Sigmoid colon (tissue), 7 donors: ENCODE data around the gene ZNF700. TPM values are rescaled to one million over a fixed set of nuclear protein-coding genes. Genes with fewer than 3 reads are reported as not detected.
"Not testable (repeated sequence)": the region's sequence is repeated elsewhere in the genome, so short reads cannot be mapped to it uniquely, and the experiment has no call there.

Experiments used
- DNase-seq: peaks from one replicate; pipeline ENCODE4 v3.0.0-alpha.2; 2019
- H3K27ac ChIP-seq, 4 donors: fragments of 200-600 bp; sonication (generic); one replicate each; pipeline ENCODE4 v1.5.1; 2016 to 2019; ENCODE audit warnings: mild to moderate bottlenecking in 1 of 4
- H3K27me3 ChIP-seq, 3 donors: fragments of 200-600 bp; sonication (generic); one replicate each; pipeline ENCODE4 v1.5.1; 2019; ENCODE audit warnings: mild to moderate bottlenecking in 1 of 3
- H3K36me3 ChIP-seq, 4 donors: fragments of 200-600 bp; sonication (generic); one replicate each; pipeline ENCODE4 v1.5.1; 2016 to 2019
- H3K4me1 ChIP-seq, 4 donors: fragments of 200-600 bp; sonication (generic); one replicate each; pipeline ENCODE4 v1.5.1; 2017 to 2019
- H3K4me3 ChIP-seq, 4 donors: fragments of 200-600 bp; sonication (generic); one replicate each; pipeline ENCODE4 v1.5.1; 2017 to 2019; ENCODE audit warnings: mild to moderate bottlenecking in 2 of 4, moderate library complexity in 1 of 4
- H3K9me3 ChIP-seq, 4 donors: fragments of 200-600 bp in 3 of 4; sonication (generic) in 3 of 4; one replicate each; pipeline versions ENCODE4 v1.5.1 to v1.6.1; 2013 to 2019
- CTCF ChIP-seq, 4 experiments: fragments of 450-650 bp in 3 of 4; fragments of 200-600 bp in 1 of 4; IDR thresholded peaks; one replicate each; pipeline ENCODE4 v1.5.1; 2016 to 2019; ENCODE audit warnings: antibody characterized with exemption in 4 of 4, mild to moderate bottlenecking in 3 of 4, moderate library complexity in 2 of 4
- EP300 ChIP-seq, 4 donors: sonication (generic); formaldehyde crosslinking; IDR thresholded peaks; one replicate each; pipeline ENCODE4 v1.6.1; 2017; ENCODE audit warnings: antibody characterized with exemption in 4 of 4
- POLR2A ChIP-seq, 2 donors: fragments of 450-650 bp; IDR thresholded peaks; one replicate each; pipeline ENCODE4 v1.6.1; 2016; ENCODE audit warnings: antibody characterized with exemption in 2 of 2, mild to moderate bottlenecking in 2 of 2, moderate library complexity in 2 of 2
- POLR2AphosphoS5 ChIP-seq, 4 donors: sonication (generic); formaldehyde crosslinking; IDR thresholded peaks; one replicate each; pipeline ENCODE4 v1.6.1; 2017; ENCODE audit warnings: antibody characterized with exemption in 4 of 4
- WGBS, 2 donors: extraction: QIAGEN DNeasy Blood & Tissue Kit; methylation state at CpG; one replicate each; pipeline ENCODE4 v1.1.7; 2013; 5-methylcytosine and 5-hydroxymethylcytosine counted together
- intact Hi-C: fragments of 100-400 bp; cut with DNase I; formaldehyde crosslinking; loops from one replicate; pipeline ENCODE4 v1.15.1; 2023
- polyA plus RNA-seq, 3 donors: library from polyadenylated mRNA; stranded (reverse); fragments of 200-250 nt; gene quantifications; one replicate each; pipeline ENCODE4 v1.2.3, GENCODE V29; 2013
- total RNA-seq, 4 donors: library from RNA; depleted of rRNA; stranded (reverse); fragments of >200 nt; gene quantifications; one replicate each; pipeline ENCODE4 v1.1.0, GENCODE V29; 2016
- donor health status: healthy with polysubstance abuse.
- donor health status: Bipolar disorder and iron deficiency.
- donor health status: healthy.

Gene ZNF700
- total and polyA plus RNA-seq, 7 donors, result 4.8 to 19.7 (median 13.7) TPM

- peak overlapping the region; percentile 86 to 97 (median 90) for H3K27ac ChIP-seq
- WGBS, 2 donors, result 32 to 33% methylated on average over 7 of the region's 7 CpGs
- peaks cover 0 to 40% (median 37%) of the 10 kb centered on the region in 4 donors for H3K4me1 ChIP-seq
Observed at GRCh38 chr19:11887234-11887610, 37.7 kb upstream of the ZNF700 start.

DNA sequence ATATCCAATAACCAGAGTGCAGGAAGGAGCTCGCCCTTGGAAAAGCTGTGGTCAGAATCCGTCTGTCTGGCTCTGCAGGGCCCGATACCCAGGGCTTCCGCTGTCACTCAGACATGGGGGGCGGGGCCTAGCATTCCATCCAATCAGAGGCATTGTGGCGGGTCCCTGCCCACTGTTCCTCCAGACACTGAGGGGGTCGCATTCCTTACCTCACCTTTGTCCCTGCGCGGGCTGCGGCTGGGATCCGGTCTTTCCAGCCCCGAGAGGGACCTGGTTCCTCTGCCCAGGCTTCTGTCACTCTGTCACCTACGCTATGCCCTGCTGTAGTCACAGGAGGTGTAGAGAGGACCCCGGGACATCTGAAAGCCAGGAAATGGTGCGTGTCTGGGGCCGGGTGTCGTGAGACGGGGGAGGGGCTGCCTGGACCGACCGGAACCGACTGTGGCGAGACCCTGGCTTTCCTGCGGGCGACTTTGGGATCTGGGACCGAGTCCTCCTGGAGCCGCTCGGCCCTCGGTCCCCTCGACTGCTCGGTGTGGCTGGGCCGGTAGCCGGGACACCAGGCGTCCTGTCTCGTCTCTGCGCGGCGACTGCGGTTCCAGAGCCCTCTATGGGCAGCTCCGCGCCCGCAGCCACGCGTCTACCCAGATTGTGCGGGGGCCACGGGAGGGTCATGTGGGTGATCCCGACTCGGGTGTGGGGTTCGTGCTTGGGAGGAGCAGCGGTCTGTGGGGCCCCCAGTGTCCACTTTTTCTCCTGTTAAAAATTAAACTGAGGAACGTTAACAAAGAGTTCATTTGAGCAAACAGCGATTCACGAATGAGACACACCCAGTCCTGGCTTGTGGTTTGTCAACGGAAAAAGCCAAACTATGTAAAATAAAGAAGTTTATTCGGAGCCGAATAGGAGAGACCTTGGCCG, 37.0 kb upstream of the ZNF700 start, which contains the start of gene ZNF69:
TSS of gene ZNF69 (plus strand) at position 172 of the 921 bp plus-strand sequence. CDS start at position 314, 142 bp downstream.
- Histone ChIP-seq H3K4me1 (peaks cover 0 to 40% (median 37%) of the 10 kb centered on the region in 4 donors), H3K4me3 (peak within 1 kb of the TSS; percentile 70 to 93 (median 78)), H3K9me3 (no peaks in the 10 kb centered on the region), H3K36me3 (no peaks in the 10 kb centered on the region), H3K27me3 (no peaks in the 10 kb centered on the region), H3K27ac (peak within 1 kb of the TSS; percentile 86 to 97 (median 90))
- 0 to 1% methylated on average over 56 of the region's 56 CpGs for WGBS, 2 donors
- DNase-seq, result peak; percentile 91
- intact Hi-C loops, result no loop called here
- TF ChIP-seq POLR2AphosphoS5 (IDR thresholded peaks at IDR 0.05) (peak; percentile 49 to 82 (median 66)), POLR2A (IDR thresholded peaks at IDR 0.05) (peak in 1 of 2 donors; percentile 57), CTCF (IDR thresholded peaks at IDR 0.05) (peak in 1 of 4 experiments; percentile 17), EP300 (IDR thresholded peaks at IDR 0.05) (no peak)

More at GRCh38 chr19:11887234-11887610, 37.7 kb upstream of the ZNF700 start:
- TF ChIP-seq POLR2A (IDR thresholded peaks at IDR 0.05) (no peak), CTCF (IDR thresholded peaks at IDR 0.05) (no peak), EP300 (IDR thresholded peaks at IDR 0.05) (no peak), POLR2AphosphoS5 (IDR thresholded peaks at IDR 0.05) (no peak)
- Histone ChIP-seq H3K36me3 (no peaks in the 10 kb centered on the region), H3K27me3 (no peaks in the 10 kb centered on the region), H3K4me3 (peak overlapping the region in 3 of 4 donors; percentile 70 to 93 (median 82)), H3K9me3 (no peaks in the 10 kb centered on the region)
- intact Hi-C loops, result no loop called here
- DNase-seq, result no peak

DNA sequence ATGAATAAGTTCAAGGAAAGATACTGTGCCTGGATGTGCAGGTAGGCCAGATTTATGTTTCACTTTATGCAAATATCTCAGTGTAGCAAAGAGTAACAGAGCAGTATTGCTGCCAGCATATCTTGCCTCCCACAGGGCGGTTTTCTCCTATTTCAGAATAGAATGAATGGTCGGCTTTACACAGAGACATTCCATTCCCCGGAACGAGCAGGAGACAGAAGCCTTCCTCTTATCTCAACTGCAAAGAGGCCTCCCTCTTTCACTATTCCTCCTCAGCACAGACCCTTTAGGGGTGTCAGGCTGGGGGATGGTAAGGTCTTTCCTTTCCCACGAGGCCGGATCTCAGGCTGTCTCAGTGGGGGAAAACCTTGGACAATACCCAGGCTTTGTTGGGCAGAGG, 35.0 kb upstream of the ZNF700 start:
- 85 to 87% methylated on average over 6 of the region's 6 CpGs for WGBS, 2 donors
- intact Hi-C loops, DNase-seq, H3K9me3 ChIP-seq, H3K36me3 ChIP-seq, H3K4me3 ChIP-seq, H3K27me3 ChIP-seq: not testable (repeated sequence)
- Histone ChIP-seq H3K27ac (peak overlapping the region in 3 of 4 donors; percentile 61 to 72 (median 62)), H3K4me1 (peaks cover 0 to 40% (median 37%) of the 10 kb centered on the region in 4 donors)

- H3K27me3 ChIP-seq, result no peaks in the 10 kb centered on the region
- H3K4me1 ChIP-seq, result peaks cover 0 to 40% (median 37%) of the 10 kb centered on the region in 4 donors
- H3K4me3 ChIP-seq, result no peak overlapping the region
- peak overlapping the region in 3 of 4 donors; percentile 61 to 72 (median 62) for H3K27ac ChIP-seq
- no peaks in the 10 kb centered on the region for H3K9me3 ChIP-seq
- 81 to 96% methylated on average over 5 of the region's 5 CpGs for WGBS, 2 donors
- no peak for TF ChIP-seq POLR2A (IDR thresholded peaks at IDR 0.05)
- TF ChIP-seq CTCF (IDR thresholded peaks at IDR 0.05), result no peak
- TF ChIP-seq EP300 (IDR thresholded peaks at IDR 0.05), result peak in 1 of 4 donors; percentile 30
- TF ChIP-seq POLR2AphosphoS5 (IDR thresholded peaks at IDR 0.05), result peak; percentile 42 to 79 (median 58)
- H3K36me3 ChIP-seq, result peaks cover 0 to 5% (median 0%) of the 10 kb centered on the region in 4 donors
- no peak for DNase-seq
- intact Hi-C loops, result no loop called here
Observed at GRCh38 chr19:11890634-11891033, 34.3 kb upstream of the ZNF700 start.

DNA sequence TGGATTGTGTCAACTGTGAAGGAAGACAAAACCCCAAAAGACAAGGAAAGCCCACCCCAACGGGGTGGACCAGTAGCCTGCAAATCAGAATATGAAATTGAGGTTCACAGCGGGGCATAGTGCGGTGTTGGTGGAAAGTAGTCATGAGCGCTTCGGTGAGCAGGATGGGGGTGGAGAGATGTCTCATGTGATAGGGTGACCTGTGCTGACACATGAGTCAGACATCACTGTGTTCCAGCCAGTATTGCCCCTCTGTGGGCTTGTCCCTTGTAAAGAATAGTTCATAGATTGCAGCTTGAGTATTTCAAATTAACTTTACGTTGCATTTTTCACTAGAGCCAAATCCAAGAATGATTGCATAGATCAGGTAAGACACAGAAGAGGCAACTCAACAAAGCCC, 30.1 kb upstream of the ZNF700 start:
- intact Hi-C loops, result no loop called here
- Histone ChIP-seq H3K4me1 (peaks cover 0 to 17% (median 15%) of the 10 kb centered on the region in 4 donors), H3K9me3 (peaks cover 0 to 4% (median under 1%) of the 10 kb centered on the region in 4 donors), H3K36me3 (peaks cover 0 to 5% (median 0%) of the 10 kb centered on the region in 4 donors), H3K4me3 (no peak overlapping the region), H3K27ac (no peak overlapping the region), H3K27me3 (no peaks in the 10 kb centered on the region)
- DNase-seq, result no peak
- WGBS, 2 donors, result 97 to 98% methylated on average over 6 of the region's 6 CpGs
- TF ChIP-seq POLR2A (IDR thresholded peaks at IDR 0.05) (no peak), CTCF (IDR thresholded peaks at IDR 0.05) (no peak), POLR2AphosphoS5 (IDR thresholded peaks at IDR 0.05) (no peak), EP300 (IDR thresholded peaks at IDR 0.05) (no peak)
